GM21529 (cell line): ENCODE results near the gene RMND5B.
"Not testable (repeated sequence)": the region's sequence is repeated elsewhere in the genome, so short reads cannot be mapped to it uniquely, and the experiment has no call there.

Source experiments
- ATAC-seq: cut with Tn5 transposase; IDR thresholded peaks from one replicate; pipeline ENCODE4 v1.9.1; 2021; ENCODE audit not compliant: unreplicated experiment

RMND5B gene

GRCh38 chr5:178129296-178129695, 1.5 kb upstream of the RMND5B start:
- no peak for ATAC-seq

DNA sequence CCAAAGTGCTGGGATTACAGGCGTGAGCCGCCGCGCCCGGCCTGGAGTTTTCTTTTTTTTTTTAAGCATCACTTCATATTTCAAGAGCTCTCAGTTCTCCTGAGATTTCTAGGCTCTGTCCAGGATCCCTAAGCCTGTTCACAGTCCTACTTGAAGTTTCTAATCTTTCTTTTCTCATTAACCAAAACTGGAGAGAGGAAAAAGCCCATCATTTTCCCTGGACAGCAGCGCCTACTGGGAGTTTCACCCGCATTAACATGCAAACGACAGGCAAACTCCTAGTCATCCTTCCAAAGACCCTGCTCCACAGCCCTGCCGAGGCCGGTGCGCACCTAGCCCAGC, 609 bp upstream of the RMND5B start:
- not testable (repeated sequence) for ATAC-seq

GRCh38 chr5:178131446-178131996, 707 bp downstream of the RMND5B start:
- ATAC-seq, result no peak

- no peak for ATAC-seq
Measured at GRCh38 chr5:178136990-178137389, 6.2 kb downstream of the RMND5B start.

DNA sequence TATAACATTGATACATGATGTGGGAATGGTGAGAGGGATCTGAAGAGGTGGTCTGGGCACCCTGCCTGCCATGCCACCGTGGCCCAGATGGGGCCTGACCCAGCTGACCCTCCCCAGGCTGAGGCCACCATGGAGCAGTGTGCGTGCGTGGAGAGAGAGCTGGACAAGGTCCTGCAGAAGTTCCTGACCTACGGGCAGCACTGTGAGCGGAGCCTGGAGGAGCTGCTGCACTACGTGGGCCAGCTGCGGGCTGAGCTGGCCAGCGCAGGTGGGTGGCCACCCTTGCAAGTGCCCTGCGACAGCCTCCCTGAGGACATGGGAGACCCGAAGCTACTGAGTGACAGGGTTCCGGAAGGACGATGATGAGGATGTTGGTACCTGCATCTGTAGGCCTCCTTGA, 7.2 kb downstream of the RMND5B start:
- no peak for ATAC-seq

GRCh38 chr5:178141550-178141949, 10.7 kb downstream of the RMND5B start:
- no peak for ATAC-seq

GRCh38 chr5:178142642-178143041, 11.8 kb downstream of the RMND5B start:
- no peak for ATAC-seq

- no peak for ATAC-seq
Measured at GRCh38 chr5:178143246-178143645, 12.4 kb downstream of the RMND5B start.

GRCh38 chr5:178143901-178144300, 13.1 kb downstream of the RMND5B start:
- no peak for ATAC-seq

- peak; percentile 72 for ATAC-seq
Measured at GRCh38 chr5:178145965-178146820, 15.4 kb downstream of the RMND5B start.

- no peak for ATAC-seq
Measured at GRCh38 chr5:178147406-178147805, 16.6 kb downstream of the RMND5B start.

GRCh38 chr5:178149199-178149932, 18.6 kb downstream of the RMND5B start:
- no peak for ATAC-seq

- ATAC-seq, result no peak
Measured at GRCh38 chr5:178150977-178151734, 20.3 kb downstream of the RMND5B start.

- no peak for ATAC-seq
Measured at GRCh38 chr5:178152491-178153444, 22.0 kb downstream of the RMND5B start.

GRCh38 chr5:178153530-178154340, 22.9 kb downstream of the RMND5B start, which contains the start of gene NHP2:
TSS of gene NHP2 (minus strand) at chr5:178153885. CDS start at chr5:178153817, 68 bp downstream.
- ATAC-seq, result peak; percentile 99

- ATAC-seq, result no peak
Measured at GRCh38 chr5:178155065-178155464, 24.3 kb downstream of the RMND5B start.

GRCh38 chr5:178160176-178160575, 29.4 kb downstream of the RMND5B start:
- no peak for ATAC-seq

GRCh38 chr5:178162481-178162880, 31.7 kb downstream of the RMND5B start:
- ATAC-seq, result no peak
